OCI-LY3 (cell line): ENCODE results near the gene VIPR2.

ENCODE experiments used
- H2AFZ ChIP-seq: fragments of 200-600, 300-600 bp; shearing (Covaris generic); 2 replicates; pipeline ENCODE4 v1.6.0; 2014; ENCODE audit warnings: antibody characterized with exemption, low read depth, low read length
- H3K27ac ChIP-seq: fragments of 200-600, 300-600 bp; sonication (generic); 2 replicates; pipeline ENCODE4 v1.5.1; 2014; ENCODE audit warnings: mild to moderate bottlenecking, low read length, moderate library complexity, mixed read lengths
- H3K27me3 ChIP-seq: fragments of 200-600, 300-600 bp; sonication (generic); 2 replicates; pipeline ENCODE4 v1.6.1; 2014; ENCODE audit warnings: low read depth, low read length, mixed read lengths
- H3K36me3 ChIP-seq: fragments of 200-600, 300-600 bp; sonication (generic); replicated peaks from 2 replicates; pipeline ENCODE3; 2014; ENCODE audit warnings: low read depth, low read length, mixed read lengths
- H3K4me1 ChIP-seq: fragments of 300-600, 200-600 bp; sonication (generic); 2 replicates; pipeline ENCODE4 v1.6.1; 2014; ENCODE audit warnings: low read length, mixed read lengths
- H3K4me2 ChIP-seq: fragments of 200-600, 300-600 bp; sonication (generic); 2 replicates; pipeline ENCODE4 v1.6.1; 2014; ENCODE audit warnings: low read length, mixed read lengths
- H3K4me3 ChIP-seq: fragments of 300-600, 200-600 bp; sonication (generic); 2 replicates; pipeline ENCODE4 v1.5.1; 2014; ENCODE audit warnings: antibody characterized with exemption, mild to moderate bottlenecking, low read length, moderate library complexity
- H3K79me2 ChIP-seq: fragments of 300-600, 200-600 bp; shearing (Covaris generic); 2 replicates; pipeline ENCODE4 v1.6.1; 2014; ENCODE audit warnings: mild to moderate bottlenecking, low read length, mixed read lengths
- H3K9ac ChIP-seq: fragments of 300-600, 200-600 bp; shearing (Covaris generic); 2 replicates; pipeline ENCODE4 v1.6.0; 2014; ENCODE audit warnings: mild to moderate bottlenecking, low read length, moderate library complexity
- H3K9me3 ChIP-seq: fragments of 200-600, 300-600 bp; shearing (Covaris generic); 2 replicates; pipeline ENCODE4 v1.6.1; 2014; ENCODE audit warnings: low read length, mixed read lengths; ENCODE audit not compliant: insufficient read depth
- H4K20me1 ChIP-seq: fragments of 200-600, 300-600 bp; sonication (generic); 2 replicates; pipeline ENCODE4 v1.6.1; 2016; ENCODE audit warnings: low read length, mixed read lengths; ENCODE audit not compliant: insufficient read depth
- EZH2phosphoT487 ChIP-seq: fragments of 200-600 bp; shearing (Covaris generic); IDR thresholded peaks from 2 replicates; pipeline ENCODE4 v1.6.1; 2018; ENCODE audit warnings: antibody characterized with exemption, mixed run types, low read depth
- TF ChIP-seq, protein P1 (sequence below): fragments of 200-600, 300-600 bp; sonication (generic); IDR thresholded peaks from 2 replicates; pipeline ENCODE4 v1.5.1; 2014; ENCODE audit warnings: antibody characterized with exemption, low read length, low read depth

The VIPR2 gene

DNA sequence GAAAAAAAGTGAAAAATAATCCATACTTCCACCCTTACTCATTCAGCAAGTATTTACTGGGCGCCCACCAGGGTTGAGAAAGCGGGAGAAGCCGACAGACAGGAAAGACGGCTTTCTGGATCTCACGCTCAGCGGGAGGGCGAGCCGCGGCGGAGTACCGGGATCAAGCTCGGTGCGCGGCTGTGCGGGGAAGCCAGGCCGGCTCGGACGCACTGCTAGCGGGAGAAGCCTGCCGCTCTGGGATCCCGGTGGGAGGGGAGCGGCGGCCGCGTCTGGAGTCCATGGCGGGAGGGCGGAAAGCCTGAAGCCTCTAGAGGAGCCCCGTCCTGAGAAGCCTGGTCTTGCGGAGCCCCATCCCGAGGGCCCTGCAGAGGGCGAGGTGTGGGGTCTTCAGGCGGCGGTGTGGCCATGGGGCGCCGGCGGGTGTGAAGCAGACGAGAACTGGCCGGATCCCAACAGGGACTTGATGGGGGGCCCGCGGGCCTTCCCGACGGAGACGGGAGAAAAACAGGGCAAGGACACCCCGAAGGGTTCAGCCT lies 82.9 kb downstream of the VIPR2 start:
- H3K79me2 ChIP-seq, result no peaks in the 10 kb centered on the region
- no peaks in the 10 kb centered on the region for H3K36me3 ChIP-seq
- TF ChIP-seq EZH2phosphoT487, result no peak
- TF ChIP-seq, protein P1, sequence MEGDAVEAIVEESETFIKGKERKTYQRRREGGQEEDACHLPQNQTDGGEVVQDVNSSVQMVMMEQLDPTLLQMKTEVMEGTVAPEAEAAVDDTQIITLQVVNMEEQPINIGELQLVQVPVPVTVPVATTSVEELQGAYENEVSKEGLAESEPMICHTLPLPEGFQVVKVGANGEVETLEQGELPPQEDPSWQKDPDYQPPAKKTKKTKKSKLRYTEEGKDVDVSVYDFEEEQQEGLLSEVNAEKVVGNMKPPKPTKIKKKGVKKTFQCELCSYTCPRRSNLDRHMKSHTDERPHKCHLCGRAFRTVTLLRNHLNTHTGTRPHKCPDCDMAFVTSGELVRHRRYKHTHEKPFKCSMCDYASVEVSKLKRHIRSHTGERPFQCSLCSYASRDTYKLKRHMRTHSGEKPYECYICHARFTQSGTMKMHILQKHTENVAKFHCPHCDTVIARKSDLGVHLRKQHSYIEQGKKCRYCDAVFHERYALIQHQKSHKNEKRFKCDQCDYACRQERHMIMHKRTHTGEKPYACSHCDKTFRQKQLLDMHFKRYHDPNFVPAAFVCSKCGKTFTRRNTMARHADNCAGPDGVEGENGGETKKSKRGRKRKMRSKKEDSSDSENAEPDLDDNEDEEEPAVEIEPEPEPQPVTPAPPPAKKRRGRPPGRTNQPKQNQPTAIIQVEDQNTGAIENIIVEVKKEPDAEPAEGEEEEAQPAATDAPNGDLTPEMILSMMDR, result no peak
- H2AFZ ChIP-seq, result no peak overlapping the region
- no peaks in the 10 kb centered on the region for H3K27me3 ChIP-seq
- H3K27ac ChIP-seq, result no peak overlapping the region
- H3K9me3 ChIP-seq, result no peaks in the 10 kb centered on the region; the same call in 1 of the 2 replicates
- no peaks in the 10 kb centered on the region for H3K4me1 ChIP-seq
- H3K4me2 ChIP-seq, result no peak overlapping the region
- H4K20me1 ChIP-seq, result no peaks in the 10 kb centered on the region
- H3K4me3 ChIP-seq, result no peak overlapping the region
- H3K9ac ChIP-seq, result no peak overlapping the region

- H3K27me3 ChIP-seq, result no peaks in the 10 kb centered on the region
- H4K20me1 ChIP-seq, result no peaks in the 10 kb centered on the region
- no peaks in the 10 kb centered on the region; the same call in 1 of the 2 replicates for H3K9me3 ChIP-seq
- H3K4me1 ChIP-seq, result no peaks in the 10 kb centered on the region
- H3K79me2 ChIP-seq, result no peaks in the 10 kb centered on the region
- no peak overlapping the region for H3K9ac ChIP-seq
- no peak overlapping the region for H3K27ac ChIP-seq
- TF ChIP-seq EZH2phosphoT487, result no peak
- TF ChIP-seq, protein P1, result no peak
- no peak overlapping the region for H3K4me2 ChIP-seq
- no peaks in the 10 kb centered on the region for H3K36me3 ChIP-seq
- H3K4me3 ChIP-seq, result no peak overlapping the region
- H2AFZ ChIP-seq, result no peak overlapping the region
Measured at GRCh38 chr7:159061209-159061608, 83.5 kb downstream of the VIPR2 start.

GRCh38 chr7:159060440-159060839 lies 84.2 kb downstream of the VIPR2 start:
- no peaks in the 10 kb centered on the region for H3K79me2 ChIP-seq

GRCh38 chr7:159059629-159060028 lies 85.0 kb downstream of the VIPR2 start:
- Histone ChIP-seq H3K9me3 (no peaks in the 10 kb centered on the region; the same call in 1 of the 2 replicates), H3K4me1 (no peaks in the 10 kb centered on the region), H4K20me1 (no peaks in the 10 kb centered on the region), H3K9ac (no peak overlapping the region), H3K36me3 (no peaks in the 10 kb centered on the region), H3K27me3 (no peaks in the 10 kb centered on the region), H2AFZ (no peak overlapping the region), H3K27ac (no peak overlapping the region), H3K79me2 (no peaks in the 10 kb centered on the region), H3K4me2 (no peak overlapping the region), H3K4me3 (no peak overlapping the region)
- TF ChIP-seq, protein P1, result no peak

More at GRCh38 chr7:159060440-159060839, 84.2 kb downstream of the VIPR2 start:
- TF ChIP-seq, protein P1, result no peak
- TF ChIP-seq EZH2phosphoT487, result no peak
- Histone ChIP-seq H3K4me1 (no peaks in the 10 kb centered on the region), H3K4me2 (no peak overlapping the region), H3K27me3 (no peaks in the 10 kb centered on the region), H3K27ac (no peak overlapping the region), H4K20me1 (no peaks in the 10 kb centered on the region), H3K36me3 (no peaks in the 10 kb centered on the region), H3K9ac (no peak overlapping the region), H3K4me3 (no peak overlapping the region), H3K9me3 (no peaks in the 10 kb centered on the region; the same call in 1 of the 2 replicates), H2AFZ (no peak overlapping the region)
